ENCODE measurements around the gene AEBP2. TPM values are rescaled to one million over a fixed set of nuclear protein-coding genes. Genes with fewer than 3 reads are reported as not detected.
A peak's percentile ranks its signal among the peaks of the same experiment; 100 is the strongest.

The AEBP2 gene
- total RNA-seq, 2 donors from 2014 or later = 28.3 to 79.6 TPM

DNA sequence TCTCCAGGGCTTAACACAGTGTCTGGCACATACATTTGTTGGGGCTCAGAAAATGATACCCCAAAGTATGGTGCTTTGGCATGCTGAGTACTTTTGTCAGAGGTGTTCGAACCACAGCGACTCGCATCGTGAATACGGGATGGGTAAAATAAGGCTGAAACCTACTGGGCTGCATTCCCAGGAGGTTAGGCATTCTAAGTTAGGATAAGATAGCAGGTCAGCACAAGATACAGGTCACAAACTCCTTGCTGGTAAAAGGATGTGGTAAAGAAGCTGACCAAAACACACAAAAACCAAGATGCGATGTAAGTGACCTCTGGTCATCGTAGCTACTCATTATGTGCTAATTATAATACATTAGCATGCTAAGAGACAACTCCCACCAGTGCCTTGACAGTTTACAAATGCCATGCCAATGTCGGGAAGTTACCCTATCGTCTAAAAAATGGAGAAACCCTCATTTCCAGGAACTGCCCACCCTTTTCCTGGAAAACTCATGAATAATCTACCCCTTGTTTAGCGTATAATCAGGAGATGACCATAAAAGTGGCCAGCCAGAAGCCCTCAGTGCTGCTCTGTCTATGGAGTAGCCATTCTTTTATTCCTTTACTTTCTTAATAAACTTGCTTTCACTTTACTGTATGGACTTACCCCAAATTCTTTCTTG lies 3.3 kb upstream of the AEBP2 start:
- Histone ChIP-seq H3K4me1 (ENCODE audit: control insufficient read depth in 1 of 2, low read depth in 2 of 2) (peaks cover 15 to 23% of the 10 kb centered on the region in 2 donors), H3K27me3 (replicated peaks; ENCODE audit: insufficient read depth) (no peaks in the 10 kb centered on the region), H3K36me3 (no peaks in the 10 kb centered on the region), H3K27ac (no peak overlapping the region), H3K4me3 (no peak overlapping the region), H3K9me3 (no peaks in the 10 kb centered on the region)
- ATAC-seq (ENCODE audit: insufficient number of reproducible peaks, low FRiP score, low read depth) = no peak
- TF ChIP-seq, protein P1, sequence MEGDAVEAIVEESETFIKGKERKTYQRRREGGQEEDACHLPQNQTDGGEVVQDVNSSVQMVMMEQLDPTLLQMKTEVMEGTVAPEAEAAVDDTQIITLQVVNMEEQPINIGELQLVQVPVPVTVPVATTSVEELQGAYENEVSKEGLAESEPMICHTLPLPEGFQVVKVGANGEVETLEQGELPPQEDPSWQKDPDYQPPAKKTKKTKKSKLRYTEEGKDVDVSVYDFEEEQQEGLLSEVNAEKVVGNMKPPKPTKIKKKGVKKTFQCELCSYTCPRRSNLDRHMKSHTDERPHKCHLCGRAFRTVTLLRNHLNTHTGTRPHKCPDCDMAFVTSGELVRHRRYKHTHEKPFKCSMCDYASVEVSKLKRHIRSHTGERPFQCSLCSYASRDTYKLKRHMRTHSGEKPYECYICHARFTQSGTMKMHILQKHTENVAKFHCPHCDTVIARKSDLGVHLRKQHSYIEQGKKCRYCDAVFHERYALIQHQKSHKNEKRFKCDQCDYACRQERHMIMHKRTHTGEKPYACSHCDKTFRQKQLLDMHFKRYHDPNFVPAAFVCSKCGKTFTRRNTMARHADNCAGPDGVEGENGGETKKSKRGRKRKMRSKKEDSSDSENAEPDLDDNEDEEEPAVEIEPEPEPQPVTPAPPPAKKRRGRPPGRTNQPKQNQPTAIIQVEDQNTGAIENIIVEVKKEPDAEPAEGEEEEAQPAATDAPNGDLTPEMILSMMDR (IDR thresholded peaks at IDR 0.05) = no peak
- DNase-seq (ENCODE audit: low spot score) = no peak

DNA sequence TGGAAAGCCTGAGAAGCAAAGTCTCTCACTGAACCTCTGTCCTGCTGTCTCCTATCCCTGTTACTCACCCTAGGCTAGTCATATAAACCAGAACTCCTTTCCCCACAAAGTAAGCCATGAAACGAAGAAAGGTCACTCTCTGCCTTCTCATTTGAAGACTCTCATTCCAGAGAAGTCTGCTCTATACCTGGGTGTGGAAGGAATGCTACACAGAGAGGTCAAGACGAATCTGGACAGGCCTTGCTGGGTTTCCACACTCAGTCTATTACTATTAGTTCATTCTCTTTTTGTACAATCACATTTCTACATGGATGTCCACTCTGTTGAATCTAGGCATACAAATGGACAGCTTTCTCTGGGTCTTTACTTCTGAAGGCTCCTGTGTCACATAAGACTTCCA lies 2.4 kb upstream of the AEBP2 start:
- TF ChIP-seq, protein P1 (IDR thresholded peaks at IDR 0.05) = no peak
- Histone ChIP-seq H3K27me3 (replicated peaks; ENCODE audit: insufficient read depth) (no peaks in the 10 kb centered on the region), H3K4me3 (no peak overlapping the region), H3K27ac (no peak overlapping the region), H3K9me3 (no peaks in the 10 kb centered on the region), H3K36me3 (no peaks in the 10 kb centered on the region), H3K4me1 (ENCODE audit: control insufficient read depth in 1 of 2, low read depth in 2 of 2) (peaks cover 7 to 18% of the 10 kb centered on the region in 2 donors)
- DNase-seq (ENCODE audit: low spot score) = no peak
- ATAC-seq (ENCODE audit: insufficient number of reproducible peaks, low FRiP score, low read depth) = no peak

DNA sequence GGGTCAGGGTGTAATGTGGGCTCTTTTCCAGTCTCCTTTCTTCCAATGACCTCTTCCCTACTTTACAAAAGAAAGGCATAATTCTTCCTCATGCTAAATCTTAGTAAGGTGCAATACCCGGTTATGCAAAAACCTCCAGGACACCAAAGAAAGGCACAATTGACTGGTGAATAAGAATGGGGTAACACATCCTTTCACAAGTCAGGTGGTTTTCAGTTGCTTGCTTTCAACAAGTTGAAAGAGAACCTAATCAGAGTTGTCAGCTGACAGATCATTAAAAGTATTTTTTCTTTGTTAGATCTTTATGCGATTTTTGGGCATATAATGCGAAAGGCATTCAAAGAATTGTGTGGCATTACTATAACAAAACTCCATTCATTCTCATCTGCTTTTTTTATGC lies 1.3 kb upstream of the AEBP2 start:
- Histone ChIP-seq H3K9me3 (no peaks in the 10 kb centered on the region), H3K36me3 (no peaks in the 10 kb centered on the region), H3K27ac (no peak overlapping the region), H3K4me3 (no peak overlapping the region), H3K4me1 (ENCODE audit: control insufficient read depth in 1 of 2, low read depth in 2 of 2) (peaks cover 6 to 18% of the 10 kb centered on the region in 2 donors), H3K27me3 (replicated peaks; ENCODE audit: insufficient read depth) (no peaks in the 10 kb centered on the region)
- TF ChIP-seq, protein P1 (IDR thresholded peaks at IDR 0.05) = no peak
- DNase-seq (ENCODE audit: low spot score) (no peak), ATAC-seq (ENCODE audit: insufficient number of reproducible peaks, low FRiP score, low read depth) (no peak)

DNA sequence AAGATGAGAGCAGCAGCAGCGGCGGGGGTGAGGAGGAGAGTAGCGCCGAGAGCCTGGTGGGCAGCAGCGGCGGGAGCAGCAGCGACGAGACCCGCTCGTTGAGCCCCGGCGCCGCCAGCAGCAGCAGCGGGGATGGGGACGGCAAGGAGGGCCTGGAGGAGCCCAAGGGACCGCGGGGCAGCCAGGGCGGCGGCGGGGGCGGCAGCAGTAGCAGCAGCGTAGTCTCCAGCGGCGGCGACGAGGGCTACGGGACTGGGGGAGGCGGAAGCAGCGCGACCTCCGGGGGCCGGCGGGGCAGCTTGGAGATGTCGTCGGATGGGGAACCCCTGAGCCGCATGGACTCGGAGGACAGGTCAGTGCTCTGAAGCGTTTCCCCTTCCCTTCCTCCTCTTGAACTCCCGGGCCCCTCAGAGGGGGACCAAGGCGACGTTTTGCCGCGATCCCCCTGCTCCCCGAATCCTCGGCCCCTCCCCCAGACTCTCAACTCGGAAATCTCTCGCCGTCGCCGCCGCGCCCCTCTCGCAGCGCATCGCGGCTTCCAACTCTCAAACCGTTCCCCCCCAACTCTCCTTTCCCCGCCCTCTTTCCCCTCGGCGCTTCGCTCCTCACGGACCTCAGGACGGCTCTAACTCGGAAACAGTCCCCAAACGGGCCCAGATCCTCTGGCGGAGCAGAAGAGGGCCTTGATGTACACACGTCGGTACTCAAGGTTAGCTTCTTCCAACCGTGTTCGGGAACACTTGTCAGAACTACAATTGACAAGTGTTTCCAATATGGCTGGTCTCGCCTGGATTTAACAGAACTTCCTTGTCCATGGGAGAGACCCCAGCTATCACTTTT lies 947 bp downstream of the AEBP2 start:
- peak; percentile 26 for ATAC-seq (ENCODE audit: insufficient number of reproducible peaks, low FRiP score, low read depth)
- Histone ChIP-seq H3K27me3 (replicated peaks; ENCODE audit: insufficient read depth) (no peaks in the 10 kb centered on the region), H3K36me3 (no peaks in the 10 kb centered on the region), H3K27ac (peak overlapping the region; percentile 92 to 98), H3K9me3 (no peaks in the 10 kb centered on the region), H3K4me3 (peak overlapping the region; percentile 99), H3K4me1 (ENCODE audit: control insufficient read depth in 1 of 2, low read depth in 2 of 2) (peaks cover 15 to 34% of the 10 kb centered on the region in 2 donors)
- DNase-seq (ENCODE audit: low spot score) = no peak
- TF ChIP-seq, protein P1 (IDR thresholded peaks at IDR 0.05) = no peak

DNA sequence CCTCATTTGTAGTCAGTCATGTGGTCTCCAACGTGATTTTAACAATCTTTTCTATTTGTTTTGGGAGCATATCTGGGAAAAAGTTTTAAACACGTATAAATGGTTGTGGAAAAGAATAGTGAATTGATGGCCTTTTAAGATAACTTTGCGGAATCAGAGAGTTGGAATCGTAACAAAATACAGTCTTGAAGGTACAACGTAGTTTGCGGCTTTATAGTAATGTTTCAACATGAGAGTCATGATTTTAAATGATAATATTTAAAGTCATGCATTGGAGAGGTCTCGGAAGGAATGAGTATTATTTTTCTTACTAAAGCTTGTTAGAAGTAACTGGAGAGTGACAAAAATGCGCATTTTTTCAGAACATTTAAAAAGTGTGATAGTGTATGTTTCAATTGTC lies 1.6 kb downstream of the AEBP2 start:
- ATAC-seq (ENCODE audit: insufficient number of reproducible peaks, low FRiP score, low read depth) = no peak
- H3K27ac ChIP-seq = peak overlapping the region; percentile 92 to 98

More for the DNA sequence above, 1.6 kb downstream of the AEBP2 start:
- no peaks in the 10 kb centered on the region for H3K36me3 ChIP-seq
- no peak for DNase-seq (ENCODE audit: low spot score)
- H3K9me3 ChIP-seq = no peaks in the 10 kb centered on the region
- peaks cover 15 to 40% of the 10 kb centered on the region in 2 donors for H3K4me1 ChIP-seq (ENCODE audit: control insufficient read depth in 1 of 2, low read depth in 2 of 2)
- H3K27me3 ChIP-seq (replicated peaks; ENCODE audit: insufficient read depth) = no peaks in the 10 kb centered on the region
- TF ChIP-seq, protein P1 (IDR thresholded peaks at IDR 0.05) = no peak
- H3K4me3 ChIP-seq = peak overlapping the region; percentile 99

Measured in thoracic aorta (tissue), 2 donors.